ENCODE data around the gene SETD1B. TPM values are rescaled to one million over a fixed set of nuclear protein-coding genes. Genes with fewer than 3 reads are reported as not detected.

SETD1B gene
- polyA plus RNA-seq, 1 donor from 2014 or later: 2.6 TPM

GRCh38 chr12:121794534-121795033 is 9.2 kb upstream of the SETD1B start:
- H3K9me2 ChIP-seq (ENCODE audit: insufficient read depth, low read length): no peaks in the 10 kb centered on the region
- peaks cover 39% of the 10 kb centered on the region for H4K20me1 ChIP-seq (ENCODE audit: insufficient read depth)
- H3K36me3 ChIP-seq (ENCODE audit: insufficient read depth, low read length): no peaks in the 10 kb centered on the region

GRCh38 chr12:121795034-121795968 is 8.5 kb upstream of the SETD1B start:
- Histone ChIP-seq H3K9ac (ENCODE audit: low read length) (peak overlapping the region; percentile 44), H2AFZ (ENCODE audit: low read depth, low read length) (no peak overlapping the region), H4K20me1 (ENCODE audit: insufficient read depth) (peaks cover 39% of the 10 kb centered on the region), H3K4me3 (ENCODE audit: low read length) (peak overlapping the region; percentile 62), H3K9me3 (ENCODE audit: low read length) (no peaks in the 10 kb centered on the region), H3K4me2 (ENCODE audit: low read length) (no peak overlapping the region), H3F3A (ENCODE audit: insufficient read depth, low read length, poor library complexity, severe bottlenecking) (no peaks in the 10 kb centered on the region), H3K36me3 (ENCODE audit: insufficient read depth, low read length) (no peaks in the 10 kb centered on the region), H3K79me2 (replicated peaks; ENCODE audit: insufficient read depth, low read length) (peaks cover 32% of the 10 kb centered on the region), H3K27me3 (ENCODE audit: insufficient read depth, low read depth, low read length) (peaks cover 11% of the 10 kb centered on the region), H3K9me2 (ENCODE audit: insufficient read depth, low read length) (no peaks in the 10 kb centered on the region), H3K27ac (ENCODE audit: low read length) (peak overlapping the region; percentile 56)
- TF ChIP-seq TAF1 (IDR thresholded peaks at IDR 0.05; ENCODE audit: low read depth): no peak
- TF ChIP-seq REST (IDR thresholded peaks at IDR 0.05; ENCODE audit: borderline replicate concordance): no peak
- peak; percentile 80 for TF ChIP-seq SMC3 (conservative IDR thresholded peaks at IDR 0.05; ENCODE audit: poor library complexity)
- peak; percentile 92 for TF ChIP-seq CTCF (IDR thresholded peaks at IDR 0.05; ENCODE audit: poor library complexity, severe bottlenecking)
- TF ChIP-seq EZH2 (IDR thresholded peaks at IDR 0.05; ENCODE audit: borderline replicate concordance, insufficient read depth, low read length, poor library complexity, severe bottlenecking): no peak
- peak; percentile 80 for TF ChIP-seq RAD21 (conservative IDR thresholded peaks at IDR 0.05)
- TF ChIP-seq MXI1 (conservative IDR thresholded peaks at IDR 0.05; ENCODE audit: poor library complexity, severe bottlenecking): peak; percentile 35
- no peak for TF ChIP-seq POLR2AphosphoS5 (IDR thresholded peaks at IDR 0.05)
- TF ChIP-seq EP300 (conservative IDR thresholded peaks at IDR 0.05; ENCODE audit: poor library complexity, severe bottlenecking): no peak

More at GRCh38 chr12:121794534-121795033, 9.2 kb upstream of the SETD1B start:
- Histone ChIP-seq H2AFZ (ENCODE audit: low read depth, low read length) (no peak overlapping the region), H3K4me3 (ENCODE audit: low read length) (peak overlapping the region; percentile 62), H3K27ac (ENCODE audit: low read length) (peak overlapping the region; percentile 56), H3K4me2 (ENCODE audit: low read length) (no peak overlapping the region), H3K27me3 (ENCODE audit: insufficient read depth, low read depth, low read length) (peaks cover 11% of the 10 kb centered on the region), H3F3A (ENCODE audit: insufficient read depth, low read length, poor library complexity, severe bottlenecking) (no peaks in the 10 kb centered on the region), H3K9me3 (ENCODE audit: low read length) (no peaks in the 10 kb centered on the region), H3K9ac (ENCODE audit: low read length) (peak overlapping the region; percentile 44), H3K79me2 (replicated peaks; ENCODE audit: insufficient read depth, low read length) (peaks cover 29% of the 10 kb centered on the region)
- TF ChIP-seq EP300 (conservative IDR thresholded peaks at IDR 0.05; ENCODE audit: poor library complexity, severe bottlenecking) (no peak), RAD21 (conservative IDR thresholded peaks at IDR 0.05) (no peak), CTCF (IDR thresholded peaks at IDR 0.05; ENCODE audit: poor library complexity, severe bottlenecking) (no peak), POLR2AphosphoS5 (IDR thresholded peaks at IDR 0.05) (peak; percentile 30), EZH2 (IDR thresholded peaks at IDR 0.05; ENCODE audit: borderline replicate concordance, insufficient read depth, low read length, poor library complexity, severe bottlenecking) (no peak), SMC3 (conservative IDR thresholded peaks at IDR 0.05; ENCODE audit: poor library complexity) (no peak)

Data from neural cell (in vitro differentiated cells).